GM12864 (cell line): ENCODE data around the gene CBX5.

Experiments
- DNase-seq: peaks from one replicate; pipeline ENCODE4 v3.0.0-alpha.2; 2011; ENCODE audit warnings: low read depth
- H3K4me3 ChIP-seq: 2 replicates; pipeline ENCODE4 v1.5.1; 2011; ENCODE audit warnings: mild to moderate bottlenecking, low read depth, low read length, control low read depth
- TF ChIP-seq, protein P1 (sequence below): IDR thresholded peaks from 2 replicates; pipeline ENCODE4 v1.5.1; 2011; ENCODE audit warnings: low read depth, mild to moderate bottlenecking, moderate library complexity, low read length, control low read depth, inconsistent platforms; ENCODE audit errors: missing control alignments

The CBX5 gene

DNA sequence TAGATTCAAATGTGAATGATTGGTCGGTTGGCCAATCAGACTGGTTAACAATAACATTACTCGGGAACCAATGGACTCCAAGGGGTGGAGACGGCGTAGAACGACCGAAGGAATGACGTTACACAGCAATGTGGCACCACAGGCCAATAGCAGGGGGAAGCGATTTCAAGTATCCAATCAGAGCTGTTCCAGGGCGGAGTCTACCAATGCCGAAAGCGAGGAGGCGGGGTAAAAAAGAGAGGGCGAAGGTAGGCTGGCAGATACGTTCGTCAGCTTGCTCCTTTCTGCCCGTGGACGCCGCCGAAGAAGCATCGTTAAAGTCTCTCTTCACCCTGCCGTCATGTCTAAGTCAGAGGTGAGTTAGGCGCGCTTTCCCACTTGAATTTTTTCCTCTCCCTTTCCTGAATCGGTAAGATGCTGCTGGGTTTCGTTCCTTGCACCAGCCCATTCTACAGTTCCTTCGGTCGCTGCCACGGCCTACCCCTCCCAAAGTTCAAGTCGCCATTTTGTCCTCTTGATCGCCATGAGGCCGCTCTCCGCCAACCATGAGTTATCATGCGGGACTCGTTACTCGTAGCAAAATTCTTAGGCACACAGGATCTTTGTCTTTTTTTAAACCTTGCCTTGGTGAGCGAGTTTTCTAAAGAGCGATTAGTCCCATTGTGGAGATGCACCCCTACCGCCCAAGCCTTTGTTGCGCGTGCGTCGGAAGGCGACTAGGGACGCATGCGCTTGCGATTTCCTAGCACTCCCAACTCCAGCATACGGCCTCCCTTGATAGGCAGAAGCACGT, 742 bp upstream of the CBX5 start, which contains the start of gene HNRNPA1:
Gene HNRNPA1 (plus strand): TSS at position 259 of the 793 bp plus-strand sequence. CDS start 82 bp downstream, at position 341.
- H3K4me3 ChIP-seq: peak within 1 kb of the TSS; percentile 98
- DNase-seq: peak; percentile 100
- TF ChIP-seq, protein P1, sequence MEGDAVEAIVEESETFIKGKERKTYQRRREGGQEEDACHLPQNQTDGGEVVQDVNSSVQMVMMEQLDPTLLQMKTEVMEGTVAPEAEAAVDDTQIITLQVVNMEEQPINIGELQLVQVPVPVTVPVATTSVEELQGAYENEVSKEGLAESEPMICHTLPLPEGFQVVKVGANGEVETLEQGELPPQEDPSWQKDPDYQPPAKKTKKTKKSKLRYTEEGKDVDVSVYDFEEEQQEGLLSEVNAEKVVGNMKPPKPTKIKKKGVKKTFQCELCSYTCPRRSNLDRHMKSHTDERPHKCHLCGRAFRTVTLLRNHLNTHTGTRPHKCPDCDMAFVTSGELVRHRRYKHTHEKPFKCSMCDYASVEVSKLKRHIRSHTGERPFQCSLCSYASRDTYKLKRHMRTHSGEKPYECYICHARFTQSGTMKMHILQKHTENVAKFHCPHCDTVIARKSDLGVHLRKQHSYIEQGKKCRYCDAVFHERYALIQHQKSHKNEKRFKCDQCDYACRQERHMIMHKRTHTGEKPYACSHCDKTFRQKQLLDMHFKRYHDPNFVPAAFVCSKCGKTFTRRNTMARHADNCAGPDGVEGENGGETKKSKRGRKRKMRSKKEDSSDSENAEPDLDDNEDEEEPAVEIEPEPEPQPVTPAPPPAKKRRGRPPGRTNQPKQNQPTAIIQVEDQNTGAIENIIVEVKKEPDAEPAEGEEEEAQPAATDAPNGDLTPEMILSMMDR: no peak

DNA sequence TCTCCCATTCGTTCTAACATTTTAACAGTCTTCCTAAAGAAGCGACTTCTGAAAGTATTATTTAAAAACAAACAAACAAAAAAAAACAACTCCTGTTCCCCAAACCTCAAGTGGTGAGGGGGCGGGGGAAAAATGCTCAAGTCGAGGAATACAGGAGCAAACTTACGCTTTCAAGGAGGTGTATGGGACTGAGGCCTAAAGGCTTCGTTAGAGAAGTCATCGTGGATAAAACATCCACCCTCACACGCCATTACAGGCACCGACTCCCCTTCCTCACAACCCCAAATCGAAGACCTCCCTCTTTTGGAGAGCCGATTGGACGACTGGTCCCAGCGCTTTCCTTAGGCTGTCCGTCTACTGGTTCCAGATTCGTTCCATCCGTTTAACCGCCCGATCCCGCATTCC, 693 bp downstream of the CBX5 start:
- DNase-seq: no peak
- H3K4me3 ChIP-seq: peak overlapping the region; percentile 98
- TF ChIP-seq, protein P1: no peak

DNA sequence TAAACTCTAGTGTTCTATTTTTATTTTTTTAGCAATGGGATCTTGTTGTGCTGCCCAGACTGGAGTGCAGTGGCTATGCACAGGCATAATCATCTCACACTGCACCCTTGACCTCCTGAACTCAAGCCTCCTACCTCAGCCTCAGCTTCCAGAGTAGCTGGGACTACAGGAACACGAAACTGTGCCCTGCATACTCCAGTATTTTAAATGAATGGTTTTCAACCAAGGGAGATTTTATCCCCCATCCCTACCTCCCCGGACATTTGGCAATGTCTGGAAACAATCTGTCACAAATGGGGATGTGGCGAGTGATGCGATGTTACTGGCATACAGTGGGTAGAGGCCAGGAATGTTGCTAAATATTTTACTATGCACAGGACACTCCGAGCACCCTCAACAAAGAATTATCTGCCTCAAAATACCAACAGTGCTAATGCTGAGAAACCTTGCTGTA, 2.1 kb downstream of the CBX5 start:
- H3K4me3 ChIP-seq: peak overlapping the region; percentile 98
- no peak for DNase-seq
- TF ChIP-seq, protein P1: no peak

DNA sequence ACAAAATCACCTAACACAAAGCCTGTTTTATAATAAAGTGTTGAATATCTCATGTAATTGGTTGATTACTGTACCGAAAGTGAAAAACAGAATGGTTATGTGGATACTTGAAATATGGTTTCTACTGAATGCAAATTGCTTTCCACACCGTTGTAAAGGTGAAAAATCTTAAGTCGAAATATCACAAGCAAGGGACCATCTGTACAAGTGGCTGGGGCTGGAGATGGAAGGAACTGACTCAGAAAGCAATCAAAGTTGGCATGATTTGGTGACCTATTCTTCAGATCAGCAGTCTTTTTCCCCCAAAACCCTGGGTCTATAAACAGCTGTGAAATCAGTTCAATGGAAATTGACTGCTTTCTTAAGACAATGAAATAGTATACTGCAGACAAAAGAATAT, 3.6 kb downstream of the CBX5 start:
- H3K4me3 ChIP-seq: no peak overlapping the region
- DNase-seq: peak; percentile 27
- TF ChIP-seq, protein P1: no peak

DNA sequence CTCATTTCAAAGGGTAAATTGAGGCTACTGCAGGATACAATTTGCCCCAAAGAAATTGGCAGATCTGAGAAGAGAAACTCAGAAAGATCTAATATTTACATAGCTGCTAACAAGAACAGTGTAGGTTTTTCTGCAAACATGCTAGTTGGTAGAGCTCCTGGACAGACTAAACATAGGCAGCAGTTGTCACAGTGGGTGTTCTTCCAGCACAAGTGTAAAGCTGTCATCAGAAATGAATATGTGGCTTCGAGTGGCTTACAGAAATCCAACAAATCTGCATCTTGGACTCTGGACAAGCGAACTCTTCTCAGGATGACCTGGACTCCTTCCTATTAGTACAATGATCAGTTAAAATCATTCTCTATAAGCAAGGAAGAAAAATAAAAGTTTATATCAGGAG, 5.9 kb downstream of the CBX5 start:
- no peak for DNase-seq
- TF ChIP-seq, protein P1: no peak
- no peak overlapping the region for H3K4me3 ChIP-seq

DNA sequence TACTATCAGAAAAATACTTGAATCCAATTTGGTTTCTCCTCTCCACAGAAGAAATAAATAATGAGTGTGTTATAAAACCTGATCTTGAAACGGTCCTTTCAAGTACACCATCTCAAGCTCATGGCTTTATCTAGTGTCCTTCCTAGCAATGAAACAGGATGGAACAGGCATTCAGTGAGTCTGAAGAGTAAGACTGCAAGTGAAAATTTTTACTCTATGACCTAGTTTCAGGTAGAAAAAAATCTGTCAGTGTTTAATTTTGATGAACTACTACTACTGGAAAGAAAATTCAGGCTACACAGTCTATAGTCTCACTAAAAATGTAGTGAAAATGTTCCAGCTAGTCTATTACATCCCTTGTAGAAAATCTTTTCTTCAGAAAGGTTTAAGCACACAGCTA, 7.7 kb downstream of the CBX5 start:
- TF ChIP-seq, protein P1: no peak
- no peak for DNase-seq
- no peak overlapping the region for H3K4me3 ChIP-seq

DNA sequence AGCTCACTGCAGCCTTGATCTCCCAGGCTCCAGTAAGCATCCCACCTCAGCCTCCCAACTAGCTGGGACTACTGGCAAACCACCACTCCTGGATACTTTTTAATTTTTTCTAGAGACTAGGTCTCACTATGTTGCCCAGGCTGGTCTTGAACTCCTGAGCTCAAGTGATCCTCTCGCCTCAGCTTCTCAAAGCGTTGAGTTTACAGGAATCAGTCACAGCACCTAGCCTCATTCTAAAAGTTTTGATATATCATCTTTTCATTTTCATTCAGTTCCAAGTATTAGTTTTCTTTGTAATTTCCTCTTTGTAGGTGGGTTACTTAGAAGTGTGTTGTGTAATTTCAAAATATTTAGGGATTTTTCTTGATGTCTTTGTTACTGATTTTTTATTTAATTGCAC, 9.6 kb downstream of the CBX5 start:
- TF ChIP-seq, protein P1: no peak
- no peak overlapping the region for H3K4me3 ChIP-seq
- no peak for DNase-seq
